Mucosa of descending colon (tissue), 3 donors: Measurements from ENCODE around the gene PDZK1IP1. TPM values are rescaled to one million over a fixed set of nuclear protein-coding genes. Genes with fewer than 3 reads are reported as not detected.

Experiments
- ATAC-seq: fragments of 200-7000 bp; cut with Tn5 transposase; one replicate; pipeline ENCODE4 v1.9.1; 2020; ENCODE audit warnings: mild to moderate bottlenecking, moderate library complexity
- DNase-seq, 3 donors: peaks; one replicate each; pipeline ENCODE4 v3.0.0-alpha.2; 2020
- H3K36me3 ChIP-seq: fragments of 200-600 bp; one replicate; pipeline ENCODE4 v1.8.0; 2021; ENCODE audit warnings: low read depth, mild to moderate bottlenecking
- H3K4me1 ChIP-seq: fragments of 200-600 bp; one replicate; pipeline ENCODE4 v1.8.0; 2021; ENCODE audit warnings: low read depth, mild to moderate bottlenecking
- H3K4me3 ChIP-seq: fragments of 200-600 bp; one replicate; pipeline ENCODE4 v1.8.0; 2021; ENCODE audit warnings: mild to moderate bottlenecking
- H3K9me3 ChIP-seq: fragments of 200-600 bp; one replicate; pipeline ENCODE4 v1.8.0; 2021; ENCODE audit warnings: mild to moderate bottlenecking
- intact Hi-C, 2 donors: fragments of 100-400 bp; cut with DNase I in 1 of 2; cut with micrococcal nuclease in 1 of 2; formaldehyde crosslinking; loops; one replicate each; pipeline versions ENCODE4 v1.11.0 to v1.11.1; 2022; cut with DNase I, micrococcal nuclease
- total RNA-seq, 3 donors: library from RNA; stranded (reverse); fragmentation: NEBNext Ultra II Directional in 2 of 3; extraction: Animal tissue kit (Norgen Biotek cat#: 25700) in 2 of 3; gene quantifications; one replicate each; pipeline versions ENCODE4 v1.2.1 to v1.2.4, GENCODE V29; 2021 to 2023
- TF ChIP-seq, protein P1 (sequence below): fragments of 200-600 bp; IDR thresholded peaks from one replicate; pipeline ENCODE4 v1.8.0; 2022; ENCODE audit warnings: antibody characterized with exemption, mild to moderate bottlenecking
- donor health status: DM: no; HTN: no; CAD: no; lungs with moderate emphysema.
- donor health status: DM: no; HTN: no; CAD: no.
- donor health status: DM: no; HTN: yes; CAD: no.

Gene PDZK1IP1
- total RNA-seq, 3 donors from 2014 or later, result 40.9 to 173 (median 64.4) TPM

GRCh38 chr1:47219590-47220220 lies 29.9 kb upstream of the PDZK1IP1 start:
- Histone ChIP-seq H3K9me3 (no peaks in the 10 kb centered on the region), H3K4me1 (no peaks in the 10 kb centered on the region), H3K4me3 (no peak overlapping the region), H3K36me3 (no peaks in the 10 kb centered on the region)
- DNase-seq (no peak), ATAC-seq (no peak)
- TF ChIP-seq, protein P1, sequence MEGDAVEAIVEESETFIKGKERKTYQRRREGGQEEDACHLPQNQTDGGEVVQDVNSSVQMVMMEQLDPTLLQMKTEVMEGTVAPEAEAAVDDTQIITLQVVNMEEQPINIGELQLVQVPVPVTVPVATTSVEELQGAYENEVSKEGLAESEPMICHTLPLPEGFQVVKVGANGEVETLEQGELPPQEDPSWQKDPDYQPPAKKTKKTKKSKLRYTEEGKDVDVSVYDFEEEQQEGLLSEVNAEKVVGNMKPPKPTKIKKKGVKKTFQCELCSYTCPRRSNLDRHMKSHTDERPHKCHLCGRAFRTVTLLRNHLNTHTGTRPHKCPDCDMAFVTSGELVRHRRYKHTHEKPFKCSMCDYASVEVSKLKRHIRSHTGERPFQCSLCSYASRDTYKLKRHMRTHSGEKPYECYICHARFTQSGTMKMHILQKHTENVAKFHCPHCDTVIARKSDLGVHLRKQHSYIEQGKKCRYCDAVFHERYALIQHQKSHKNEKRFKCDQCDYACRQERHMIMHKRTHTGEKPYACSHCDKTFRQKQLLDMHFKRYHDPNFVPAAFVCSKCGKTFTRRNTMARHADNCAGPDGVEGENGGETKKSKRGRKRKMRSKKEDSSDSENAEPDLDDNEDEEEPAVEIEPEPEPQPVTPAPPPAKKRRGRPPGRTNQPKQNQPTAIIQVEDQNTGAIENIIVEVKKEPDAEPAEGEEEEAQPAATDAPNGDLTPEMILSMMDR, result no peak
- intact Hi-C loops, result no loop called here

DNA sequence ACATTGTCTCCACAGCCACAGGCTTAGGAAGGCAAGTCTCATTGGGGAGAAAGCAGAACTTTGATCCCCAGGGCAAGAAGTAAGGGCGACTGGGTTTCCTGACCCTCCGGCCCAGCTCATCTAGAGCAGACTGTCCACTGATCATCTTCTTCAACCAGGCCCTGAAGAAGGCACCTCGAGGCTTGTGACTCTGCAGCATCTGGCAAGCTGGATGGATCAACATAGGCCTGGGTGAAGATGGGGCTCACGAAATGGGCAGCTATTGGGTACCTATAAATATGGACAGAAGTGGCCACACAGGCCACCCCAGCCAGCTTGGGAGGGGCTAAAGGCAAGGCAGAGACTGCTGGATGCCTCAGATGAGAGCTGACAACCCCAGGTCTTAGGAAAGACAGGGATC lies 29.2 kb upstream of the PDZK1IP1 start:
- intact Hi-C loops, result no loop called here
- TF ChIP-seq, protein P1, result no peak
- no peak for ATAC-seq
- Histone ChIP-seq H3K36me3 (no peaks in the 10 kb centered on the region), H3K9me3 (no peaks in the 10 kb centered on the region), H3K4me1 (no peaks in the 10 kb centered on the region), H3K4me3 (no peak overlapping the region)
- no peak for DNase-seq

DNA sequence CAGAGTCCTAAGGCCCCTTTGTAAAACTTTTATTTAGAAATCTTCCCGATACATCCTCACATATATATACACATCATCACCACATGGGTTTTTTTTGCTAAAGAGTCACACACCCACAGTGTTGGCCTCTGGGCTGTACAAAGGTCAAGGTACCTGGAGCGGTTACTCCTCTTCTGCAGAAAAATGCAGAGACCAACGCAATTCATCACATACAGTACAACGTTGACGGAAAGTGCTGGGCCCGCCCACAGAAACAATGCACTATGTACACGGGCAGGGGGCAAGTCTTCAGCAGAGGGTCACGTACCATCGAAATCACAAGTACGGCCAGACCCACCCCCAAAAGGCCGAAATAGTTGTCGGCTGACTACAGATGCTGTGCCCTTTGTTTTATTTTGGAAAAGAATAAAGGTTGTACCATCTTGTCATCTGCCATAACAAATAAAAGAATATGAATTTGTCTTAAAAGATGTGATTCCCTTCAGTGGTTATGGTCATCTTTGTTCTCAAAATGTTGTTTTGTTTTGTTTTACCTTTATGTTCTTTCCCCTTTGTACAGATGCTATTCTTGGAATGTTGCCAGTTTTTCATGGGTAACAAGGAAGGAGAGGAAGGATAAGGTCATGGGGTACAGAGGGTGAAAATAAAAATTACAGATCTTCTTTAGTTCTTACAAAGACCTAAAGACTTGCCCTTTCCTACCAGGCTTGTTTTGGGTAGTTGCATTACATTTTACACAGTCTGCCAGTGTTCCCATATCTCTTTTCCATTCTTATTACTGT lies 26.6 kb upstream of the PDZK1IP1 start:
- DNase-seq (no peak), ATAC-seq (no peak)
- intact Hi-C loops, result no loop called here
- H3K9me3 ChIP-seq, result no peaks in the 10 kb centered on the region
- H3K4me1 ChIP-seq, result no peaks in the 10 kb centered on the region
- H3K4me3 ChIP-seq, result no peak overlapping the region
- TF ChIP-seq, protein P1, result no peak
- no peaks in the 10 kb centered on the region for H3K36me3 ChIP-seq

GRCh38 chr1:47215713-47216112 lies 25.9 kb upstream of the PDZK1IP1 start:
- intact Hi-C loops, result no loop called here
- Histone ChIP-seq H3K4me3 (no peak overlapping the region), H3K36me3 (no peaks in the 10 kb centered on the region), H3K4me1 (no peaks in the 10 kb centered on the region), H3K9me3 (no peaks in the 10 kb centered on the region)
- TF ChIP-seq, protein P1, result no peak
- ATAC-seq (no peak), DNase-seq (no peak)

GRCh38 chr1:47214549-47214948 lies 24.7 kb upstream of the PDZK1IP1 start:
- DNase-seq, result no peak

More at GRCh38 chr1:47214549-47214948, 24.7 kb upstream of the PDZK1IP1 start:
- Histone ChIP-seq H3K4me3 (no peak overlapping the region), H3K36me3 (no peaks in the 10 kb centered on the region), H3K9me3 (no peaks in the 10 kb centered on the region), H3K4me1 (no peaks in the 10 kb centered on the region)
- intact Hi-C loops, result no loop called here
- no peak for ATAC-seq
- TF ChIP-seq, protein P1, result no peak
